ENCODE results near the gene AASDH. TPM values are rescaled to one million over a fixed set of nuclear protein-coding genes. Genes with fewer than 3 reads are reported as not detected.

The AASDH gene
- total RNA-seq, 2 donors from 2014 or later, result 5.4 to 33.6 TPM

GRCh38 chr4:56301997-56302496, 85.2 kb downstream of the AASDH start:
- H3K9me3 ChIP-seq, result no peaks in the 10 kb centered on the region
- no peak overlapping the region for H3K27ac ChIP-seq
- no peaks in the 10 kb centered on the region for H3K27me3 ChIP-seq
- H3K4me1 ChIP-seq, result peaks cover 7% of the 10 kb centered on the region
- intact Hi-C loops (cut with DNase I), result loop anchor here (10.0 kb wide), 1 partner anchor 357 kb away; the partner anchor contains the start of gene CEP135
- no peak overlapping the region for H3K4me3 ChIP-seq
- TF ChIP-seq POLR2A (IDR thresholded peaks at IDR 0.05) (no peak), CTCF (IDR thresholded peaks at IDR 0.05) (no peak)
- ATAC-seq, result no peak
- H3K36me3 ChIP-seq (replicated peaks in 1 of 2; ENCODE audit: insufficient read depth in 1 of 2, low read depth in 2 of 2), result no peaks in the 10 kb centered on the region
- WGBS, 2 donors, result 14 to 24% methylated on average over 7 to 8 of the region's 8 CpGs
- no peak for DNase-seq

- Histone ChIP-seq H3K4me1 (peaks cover 13% of the 10 kb centered on the region), H3K27ac (no peak overlapping the region), H3K27me3 (no peaks in the 10 kb centered on the region), H3K9me3 (no peaks in the 10 kb centered on the region), H3K4me3 (no peak overlapping the region), H3K36me3 (replicated peaks in 1 of 2; ENCODE audit: insufficient read depth in 1 of 2, low read depth in 2 of 2) (no peaks in the 10 kb centered on the region)
- peak; percentile 69 to 81 (median 76) for DNase-seq
- peak; percentile 53 to 95 (median 83) for TF ChIP-seq CTCF (IDR thresholded peaks at IDR 0.05)
- TF ChIP-seq POLR2A (IDR thresholded peaks at IDR 0.05), result no peak
- intact Hi-C loops (cut with DNase I), result loop anchor here (10.0 kb wide), 1 partner anchor 357 kb away; the partner anchor contains the start of gene CEP135
- ATAC-seq, result peak; percentile 97
- WGBS, 2 donors, result 14% methylated on average over 10 of the region's 10 CpGs
Observed at GRCh38 chr4:56301181-56301996, 85.9 kb downstream of the AASDH start.

GRCh38 chr4:56298236-56298635, 89.1 kb downstream of the AASDH start:
- no peak overlapping the region for H3K27ac ChIP-seq
- intact Hi-C loops (cut with DNase I), result no loop called here
- WGBS, 2 donors, result 46 to 53% methylated on average over 3 of the region's 3 CpGs

GRCh38 chr4:56297776-56298175, 89.5 kb downstream of the AASDH start:
- ATAC-seq (no peak), DNase-seq (no peak)
- no peaks in the 10 kb centered on the region for H3K27me3 ChIP-seq
- no peak for TF ChIP-seq POLR2A (IDR thresholded peaks at IDR 0.05)
- H3K36me3 ChIP-seq (replicated peaks in 1 of 2; ENCODE audit: insufficient read depth in 1 of 2, low read depth in 2 of 2), result no peaks in the 10 kb centered on the region
- H3K9me3 ChIP-seq, result no peaks in the 10 kb centered on the region
- peaks cover 17% of the 10 kb centered on the region for H3K4me1 ChIP-seq
- no peak overlapping the region for H3K27ac ChIP-seq
- 80 to 82% methylated on average over 2 of the region's 2 CpGs for WGBS, 2 donors
- intact Hi-C loops (cut with DNase I), result no loop called here
- H3K4me3 ChIP-seq, result no peak overlapping the region

More at GRCh38 chr4:56298236-56298635, 89.1 kb downstream of the AASDH start:
- Histone ChIP-seq H3K9me3 (no peaks in the 10 kb centered on the region), H3K4me1 (peaks cover 17% of the 10 kb centered on the region), H3K36me3 (replicated peaks in 1 of 2; ENCODE audit: insufficient read depth in 1 of 2, low read depth in 2 of 2) (no peaks in the 10 kb centered on the region), H3K27me3 (no peaks in the 10 kb centered on the region), H3K4me3 (no peak overlapping the region)
- DNase-seq (no peak), ATAC-seq (no peak)
- TF ChIP-seq CTCF (IDR thresholded peaks at IDR 0.05), result no peak
- TF ChIP-seq POLR2A (IDR thresholded peaks at IDR 0.05), result no peak

- TF ChIP-seq CTCF (IDR thresholded peaks at IDR 0.05) (no peak), POLR2A (IDR thresholded peaks at IDR 0.05) (no peak)
- Histone ChIP-seq H3K4me1 (peaks cover 15% of the 10 kb centered on the region), H3K27ac (no peak overlapping the region), H3K36me3 (replicated peaks in 1 of 2; ENCODE audit: insufficient read depth in 1 of 2, low read depth in 2 of 2) (no peaks in the 10 kb centered on the region), H3K9me3 (no peaks in the 10 kb centered on the region), H3K27me3 (no peaks in the 10 kb centered on the region), H3K4me3 (no peak overlapping the region)
- 27 to 40% methylated on average over 3 of the region's 3 CpGs for WGBS, 2 donors
- peak in 2 of 4 donors; percentile 11 to 32 for DNase-seq
- intact Hi-C loops (cut with DNase I), result no loop called here
- no peak for ATAC-seq
Observed at GRCh38 chr4:56296526-56296925, 90.8 kb downstream of the AASDH start.

Measured in body of pancreas (tissue), 4 donors.